ENCODE results near the gene RNLS.

The RNLS gene

DNA sequence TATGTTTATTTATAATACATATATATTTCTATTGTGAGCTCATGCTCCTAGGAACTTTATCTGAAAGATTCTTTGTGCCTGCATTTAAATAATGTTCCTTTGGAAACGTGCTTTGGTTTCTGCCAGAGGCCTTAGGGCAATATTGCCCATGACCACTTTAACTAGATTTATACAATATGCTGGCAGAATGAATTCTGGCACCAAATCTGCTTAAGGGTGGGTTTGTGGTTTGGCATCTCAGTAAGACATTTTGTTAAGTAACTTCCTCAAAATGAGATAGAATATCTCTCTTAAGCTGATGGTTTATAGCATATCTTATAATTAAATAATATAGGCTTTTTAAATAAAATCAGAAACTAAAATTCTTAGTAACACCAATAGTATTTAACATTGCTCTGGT is 252.9 kb downstream of the RNLS start:
- no peak for TF ChIP-seq EZH2 (IDR thresholded peaks at IDR 0.05; ENCODE audit: borderline replicate concordance, low read length)
- TF ChIP-seq, protein P1, sequence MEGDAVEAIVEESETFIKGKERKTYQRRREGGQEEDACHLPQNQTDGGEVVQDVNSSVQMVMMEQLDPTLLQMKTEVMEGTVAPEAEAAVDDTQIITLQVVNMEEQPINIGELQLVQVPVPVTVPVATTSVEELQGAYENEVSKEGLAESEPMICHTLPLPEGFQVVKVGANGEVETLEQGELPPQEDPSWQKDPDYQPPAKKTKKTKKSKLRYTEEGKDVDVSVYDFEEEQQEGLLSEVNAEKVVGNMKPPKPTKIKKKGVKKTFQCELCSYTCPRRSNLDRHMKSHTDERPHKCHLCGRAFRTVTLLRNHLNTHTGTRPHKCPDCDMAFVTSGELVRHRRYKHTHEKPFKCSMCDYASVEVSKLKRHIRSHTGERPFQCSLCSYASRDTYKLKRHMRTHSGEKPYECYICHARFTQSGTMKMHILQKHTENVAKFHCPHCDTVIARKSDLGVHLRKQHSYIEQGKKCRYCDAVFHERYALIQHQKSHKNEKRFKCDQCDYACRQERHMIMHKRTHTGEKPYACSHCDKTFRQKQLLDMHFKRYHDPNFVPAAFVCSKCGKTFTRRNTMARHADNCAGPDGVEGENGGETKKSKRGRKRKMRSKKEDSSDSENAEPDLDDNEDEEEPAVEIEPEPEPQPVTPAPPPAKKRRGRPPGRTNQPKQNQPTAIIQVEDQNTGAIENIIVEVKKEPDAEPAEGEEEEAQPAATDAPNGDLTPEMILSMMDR (IDR thresholded peaks at IDR 0.05; ENCODE audit: low read length): no peak
- no peaks in the 10 kb centered on the region for H3K9me2 ChIP-seq (ENCODE audit: low read depth, low read length)
- no peaks in the 10 kb centered on the region for H3K79me2 ChIP-seq (ENCODE audit: insufficient read depth, low read length)
- no peak overlapping the region for H3K4me2 ChIP-seq (ENCODE audit: low read length)
- peaks cover 7% of the 10 kb centered on the region; the same call in 1 of the 2 replicates for H3K36me3 ChIP-seq (ENCODE audit: insufficient read depth, low read length)
- no peak overlapping the region for H3K4me3 ChIP-seq (ENCODE audit: low read depth, low read length, poor library complexity, severe bottlenecking)
- H3K27ac ChIP-seq (ENCODE audit: low read depth, low read length, poor library complexity, severe bottlenecking): no peak overlapping the region
- no peaks in the 10 kb centered on the region for H3F3A ChIP-seq (ENCODE audit: insufficient read depth, low read length)
- H3K9ac ChIP-seq (ENCODE audit: low read length): no peak overlapping the region
- H3K9me3 ChIP-seq (ENCODE audit: low read length): no peaks in the 10 kb centered on the region
- no peak overlapping the region for H2AFZ ChIP-seq (ENCODE audit: low read length)
- peaks cover 27% of the 10 kb centered on the region for H3K4me1 ChIP-seq (ENCODE audit: insufficient read depth, low read length, severe bottlenecking)
- H4K20me1 ChIP-seq (ENCODE audit: insufficient read depth, low read length): no peaks in the 10 kb centered on the region
- H3K27me3 ChIP-seq (ENCODE audit: insufficient read depth, low read length): no peaks in the 10 kb centered on the region

DNA sequence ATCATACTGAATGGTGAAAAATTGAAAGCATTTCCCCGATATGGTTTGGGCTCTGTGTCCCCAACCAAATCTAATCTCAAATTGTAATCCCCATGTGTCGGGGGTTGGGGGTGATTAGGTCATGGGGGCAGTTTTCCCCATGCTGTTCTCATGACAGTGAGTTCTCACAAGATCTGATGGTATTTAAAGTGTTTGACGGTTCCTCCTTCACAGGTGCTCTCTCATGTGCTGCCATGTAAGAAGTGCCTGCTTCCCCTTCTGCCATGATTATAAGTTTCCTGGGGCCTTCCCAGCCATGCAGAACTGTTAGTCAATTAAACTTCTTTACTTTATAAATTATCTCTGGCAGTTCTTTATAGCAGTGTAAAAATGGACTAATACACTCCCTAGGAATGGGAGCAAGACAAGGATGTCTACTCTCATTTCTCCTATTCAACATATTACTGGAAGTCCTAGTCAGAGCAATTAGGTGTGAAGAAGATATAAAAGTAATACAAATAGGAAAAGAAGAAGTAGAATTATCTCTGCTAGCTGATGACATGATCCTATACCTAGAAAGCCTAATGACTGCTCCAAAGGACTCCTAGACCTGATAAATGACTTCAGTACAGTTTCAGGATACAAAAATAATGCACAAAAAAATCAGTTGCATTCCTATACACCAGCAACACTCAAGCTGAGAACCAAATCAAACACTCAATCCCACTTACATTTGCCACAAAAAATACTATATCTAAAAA is 260.6 kb downstream of the RNLS start:
- no peak overlapping the region for H3K4me2 ChIP-seq (ENCODE audit: low read length)
- TF ChIP-seq EZH2 (IDR thresholded peaks at IDR 0.05; ENCODE audit: borderline replicate concordance, low read length): no peak
- TF ChIP-seq, protein P1 (IDR thresholded peaks at IDR 0.05; ENCODE audit: low read length): no peak

GRCh38 chr10:88319960-88320517 is 263.1 kb downstream of the RNLS start:
- Histone ChIP-seq H3K4me3 (ENCODE audit: low read depth, low read length, poor library complexity, severe bottlenecking) (no peak overlapping the region), H3K9me2 (ENCODE audit: low read depth, low read length) (no peaks in the 10 kb centered on the region), H3K9ac (ENCODE audit: low read length) (no peak overlapping the region), H3F3A (ENCODE audit: insufficient read depth, low read length) (no peaks in the 10 kb centered on the region), H3K27me3 (ENCODE audit: insufficient read depth, low read length) (no peaks in the 10 kb centered on the region), H3K36me3 (ENCODE audit: insufficient read depth, low read length) (peaks cover 11% of the 10 kb centered on the region; the same call in 1 of the 2 replicates), H4K20me1 (ENCODE audit: insufficient read depth, low read length) (no peaks in the 10 kb centered on the region), H3K4me1 (ENCODE audit: insufficient read depth, low read length, severe bottlenecking) (no peaks in the 10 kb centered on the region), H2AFZ (ENCODE audit: low read length) (no peak overlapping the region), H3K4me2 (ENCODE audit: low read length) (no peak overlapping the region), H3K9me3 (ENCODE audit: low read length) (peaks cover 16% of the 10 kb centered on the region; the same call in 1 of the 2 replicates), H3K27ac (ENCODE audit: low read depth, low read length, poor library complexity, severe bottlenecking) (no peak overlapping the region), H3K79me2 (ENCODE audit: insufficient read depth, low read length) (no peaks in the 10 kb centered on the region)
- no peak for TF ChIP-seq EZH2 (IDR thresholded peaks at IDR 0.05; ENCODE audit: borderline replicate concordance, low read length)
- TF ChIP-seq, protein P1 (IDR thresholded peaks at IDR 0.05; ENCODE audit: low read length): no peak

More for the DNA sequence above, 260.6 kb downstream of the RNLS start:
- no peaks in the 10 kb centered on the region for H3K27me3 ChIP-seq (ENCODE audit: insufficient read depth, low read length)
- H3F3A ChIP-seq (ENCODE audit: insufficient read depth, low read length): no peaks in the 10 kb centered on the region
- no peaks in the 10 kb centered on the region for H3K79me2 ChIP-seq (ENCODE audit: insufficient read depth, low read length)
- no peaks in the 10 kb centered on the region for H4K20me1 ChIP-seq (ENCODE audit: insufficient read depth, low read length)
- peaks cover 10% of the 10 kb centered on the region; the same call in 1 of the 2 replicates for H3K36me3 ChIP-seq (ENCODE audit: insufficient read depth, low read length)
- H2AFZ ChIP-seq (ENCODE audit: low read length): no peak overlapping the region
- no peak overlapping the region for H3K27ac ChIP-seq (ENCODE audit: low read depth, low read length, poor library complexity, severe bottlenecking)
- peaks cover 16% of the 10 kb centered on the region; the same call in 1 of the 2 replicates for H3K9me3 ChIP-seq (ENCODE audit: low read length)
- H3K4me1 ChIP-seq (ENCODE audit: insufficient read depth, low read length, severe bottlenecking): no peaks in the 10 kb centered on the region
- H3K4me3 ChIP-seq (ENCODE audit: low read depth, low read length, poor library complexity, severe bottlenecking): no peak overlapping the region
- no peaks in the 10 kb centered on the region for H3K9me2 ChIP-seq (ENCODE audit: low read depth, low read length)
- no peak overlapping the region for H3K9ac ChIP-seq (ENCODE audit: low read length)

Measured in OCI-LY1 (cell line).